Stimulated activated CD4-positive, alpha-beta T cell treated with anti-CD3 and anti-CD28 coated beads, TNF-alpha, amount 100 ng/mL, for 1 hour (primary cell): ENCODE results near the gene CELSR1.
"Not testable (repeated sequence)": the region's sequence is repeated elsewhere in the genome, so short reads cannot be mapped to it uniquely, and the experiment has no call there.

Experiments
- DNase-seq, 3 donors: peaks; one replicate each; pipeline ENCODE4 v3.0.0-alpha.2; 2020; ENCODE audit warnings: low read depth in 3 of 3, low spot score in 1 of 3

Gene CELSR1

DNA sequence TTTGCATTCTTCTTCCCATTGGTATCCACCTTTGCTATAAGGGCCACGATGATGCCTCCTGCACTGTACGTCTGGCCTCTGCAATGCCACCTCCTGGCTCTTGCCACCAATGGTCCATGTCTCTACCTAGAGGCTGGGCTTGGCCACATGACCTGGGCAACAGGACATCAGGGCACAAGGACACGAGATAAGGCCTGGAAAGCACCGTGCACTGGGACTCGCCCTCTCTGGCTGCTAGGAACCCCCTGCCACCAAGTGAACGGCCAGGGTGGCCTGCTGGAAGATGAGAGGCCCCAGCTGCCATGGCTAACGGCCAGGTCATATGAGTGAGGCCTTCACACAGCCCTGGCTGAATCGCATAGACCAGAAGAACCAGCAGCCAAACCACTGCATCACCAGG is 114.5 kb downstream of the CELSR1 start:
- DNase-seq, result no peak

DNA sequence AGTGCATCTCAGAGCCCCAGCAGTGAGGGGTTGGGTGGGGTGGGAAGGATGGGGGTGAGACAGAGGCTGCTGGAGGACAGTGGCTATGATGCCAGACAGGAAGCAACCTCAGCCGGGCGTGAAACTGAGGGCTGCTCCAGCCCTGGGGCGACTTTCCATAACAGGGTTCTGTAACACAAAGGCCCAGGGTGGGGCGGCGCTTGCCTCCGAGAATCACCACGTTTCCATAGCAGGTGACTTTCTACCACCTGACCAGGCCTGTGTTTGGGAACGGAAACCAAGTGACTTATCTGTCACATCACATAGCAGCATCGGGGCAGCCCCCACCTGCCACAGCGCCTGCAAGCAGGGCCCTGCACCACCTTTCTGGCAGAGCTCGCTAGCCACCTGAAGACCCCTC is 116.2 kb downstream of the CELSR1 start:
- no peak for DNase-seq

DNA sequence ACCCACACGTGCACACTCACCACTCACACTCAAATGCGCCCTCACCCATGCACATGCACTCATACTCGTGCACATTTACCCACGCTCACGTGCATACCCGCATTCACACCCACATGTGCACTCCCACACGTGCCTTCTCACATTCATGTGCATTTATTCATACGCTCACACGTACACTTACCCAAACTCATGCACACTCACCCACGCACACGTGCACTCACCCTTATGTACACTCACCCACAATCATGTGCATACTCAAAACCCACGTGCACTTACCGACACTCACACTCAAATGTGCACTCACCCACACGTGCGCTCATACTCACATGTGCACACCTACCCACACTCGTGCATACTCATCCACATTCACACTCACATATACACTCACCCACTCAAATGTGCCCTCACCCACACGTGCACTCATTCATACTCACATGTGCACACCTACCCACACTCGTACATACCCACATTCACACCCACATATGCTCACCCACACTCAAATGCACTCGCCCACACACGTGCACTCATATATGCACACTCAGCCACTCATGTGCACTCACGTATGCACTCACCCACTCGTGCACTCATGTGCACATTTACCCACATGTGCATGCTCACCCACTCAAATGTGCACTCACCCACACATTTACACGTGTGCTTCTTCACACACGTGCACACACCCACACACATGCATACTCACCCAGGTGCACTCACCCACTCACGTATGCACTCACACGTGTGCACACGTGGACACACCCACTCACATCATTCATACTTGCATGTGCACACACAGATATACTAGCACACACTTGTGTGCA is 117.5 kb downstream of the CELSR1 start:
- DNase-seq, result no peak

DNA sequence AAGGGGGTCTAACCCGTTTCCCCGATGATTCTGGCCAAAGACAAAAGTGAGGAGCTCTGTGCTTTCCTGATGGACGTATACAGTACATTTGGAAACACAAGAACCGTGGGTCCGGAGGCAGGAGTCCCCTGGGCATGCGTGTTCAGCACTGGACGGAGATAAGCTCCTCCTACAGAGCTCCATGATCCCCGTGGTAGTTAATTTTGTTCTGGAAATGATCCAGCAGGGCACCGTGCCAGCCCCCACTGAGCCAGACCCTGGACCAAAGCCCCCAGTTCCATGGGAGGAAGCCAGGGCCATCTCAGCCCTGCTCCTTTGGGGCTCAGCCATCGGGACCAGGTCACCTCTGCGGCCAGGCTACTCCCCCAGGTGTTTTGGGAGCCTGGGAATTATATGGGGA is 118.6 kb downstream of the CELSR1 start:
- no peak for DNase-seq

DNA sequence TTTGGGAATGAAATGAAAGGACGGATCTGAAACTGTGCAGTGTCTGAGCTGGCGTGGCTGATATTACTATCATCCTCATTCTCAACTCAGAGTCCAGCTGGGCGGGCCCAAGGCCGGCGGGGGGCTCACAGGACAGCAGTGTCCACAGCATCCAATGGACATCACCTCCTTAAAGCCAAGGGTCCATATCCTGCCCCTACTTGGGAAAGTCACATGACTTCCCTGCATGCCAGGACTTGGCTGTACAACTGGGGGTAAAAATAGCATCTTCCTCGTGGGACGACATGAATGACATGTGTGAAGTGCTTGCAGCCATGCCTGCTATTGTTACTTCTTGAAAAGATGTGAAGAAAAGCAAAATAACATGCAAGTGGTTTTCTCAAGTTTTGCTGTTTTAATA is 119.7 kb downstream of the CELSR1 start:
- DNase-seq, result no peak

DNA sequence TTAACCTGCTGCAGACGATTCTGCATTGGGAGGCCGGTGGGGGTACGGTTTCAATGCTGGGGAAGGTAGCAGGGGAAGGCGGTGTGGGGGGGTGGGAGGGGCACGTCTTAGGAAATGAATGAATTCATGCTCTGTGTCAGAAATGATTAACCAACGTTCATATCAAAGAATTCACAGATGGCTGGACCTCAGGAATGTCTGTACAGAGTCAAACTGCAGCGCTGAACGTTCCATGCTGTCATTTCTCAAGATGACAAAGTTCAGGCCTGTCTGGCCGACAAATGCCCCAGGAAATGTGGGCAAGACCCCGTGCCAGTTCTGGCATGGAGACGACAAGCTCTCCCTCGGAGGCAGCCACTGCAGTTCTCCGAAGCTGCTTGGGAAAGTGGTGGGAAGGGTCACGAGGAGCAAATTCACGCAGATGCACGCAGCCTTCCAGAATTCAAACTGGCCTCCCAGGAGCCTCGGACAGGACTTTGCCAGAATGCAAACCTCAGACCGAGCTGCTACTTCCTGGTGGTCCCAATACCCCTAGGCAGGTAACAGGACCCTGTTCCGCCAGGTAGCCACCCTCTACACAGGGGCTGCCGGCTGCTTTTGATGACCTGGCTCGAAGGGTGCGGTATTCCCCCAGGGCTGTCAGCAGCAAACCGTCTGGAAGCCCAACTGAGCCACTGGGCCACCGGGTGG is 120.4 kb downstream of the CELSR1 start:
- no peak for DNase-seq

DNA sequence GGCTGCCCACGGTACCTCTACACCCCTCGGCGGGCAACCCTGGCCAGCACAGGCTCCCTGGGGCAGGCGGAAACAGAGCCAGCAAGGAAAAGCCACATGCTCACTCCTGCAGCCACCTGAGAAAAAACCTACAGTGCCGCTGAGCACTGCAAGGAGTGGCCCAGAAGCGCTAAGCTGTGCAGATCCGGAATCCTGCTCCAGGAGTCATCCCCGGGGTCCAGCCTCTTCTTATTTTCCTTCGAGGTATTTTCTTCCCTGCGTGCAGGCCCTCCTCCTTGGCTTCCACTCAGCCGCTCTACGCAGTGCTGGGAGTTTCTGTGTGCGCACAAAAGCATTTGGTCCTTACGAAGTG is 120.9 kb downstream of the CELSR1 start:
- DNase-seq, result no peak

DNA sequence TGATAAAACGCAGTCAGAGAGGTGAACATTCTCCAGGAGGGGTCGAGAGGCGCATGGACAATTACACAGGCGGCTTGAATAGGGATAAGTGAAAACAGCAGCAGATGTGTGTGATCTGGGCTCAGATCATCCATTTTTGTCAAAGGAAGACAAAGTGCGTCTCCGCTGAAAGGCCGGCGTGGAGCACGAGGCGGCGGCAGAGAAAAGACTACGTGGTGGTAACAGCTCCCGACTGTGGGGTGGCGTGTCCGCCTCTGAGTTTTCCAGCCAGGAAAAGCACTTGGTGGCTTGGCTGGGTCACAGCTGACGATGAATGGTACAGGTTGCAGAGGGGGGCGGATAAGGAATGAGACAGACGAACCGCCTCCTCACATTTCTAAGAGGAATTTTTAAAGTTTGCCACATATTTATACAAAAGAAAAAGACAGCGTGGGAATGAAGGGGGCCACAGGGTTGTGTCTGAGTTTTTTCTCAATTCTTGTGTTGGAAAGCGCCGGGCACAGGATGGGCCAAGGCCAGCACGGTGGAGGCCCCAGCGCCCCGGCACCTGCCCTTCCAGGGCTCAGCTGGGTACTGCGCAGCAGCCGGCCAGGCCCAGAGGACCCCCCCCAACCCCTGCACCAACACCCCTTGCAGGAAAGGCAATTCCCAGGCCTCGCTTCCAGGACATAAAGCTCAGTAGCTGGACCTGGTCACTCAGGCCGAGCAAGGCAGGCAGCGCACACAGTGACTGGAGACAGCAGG is 121.5 kb downstream of the CELSR1 start:
- no peak for DNase-seq

DNA sequence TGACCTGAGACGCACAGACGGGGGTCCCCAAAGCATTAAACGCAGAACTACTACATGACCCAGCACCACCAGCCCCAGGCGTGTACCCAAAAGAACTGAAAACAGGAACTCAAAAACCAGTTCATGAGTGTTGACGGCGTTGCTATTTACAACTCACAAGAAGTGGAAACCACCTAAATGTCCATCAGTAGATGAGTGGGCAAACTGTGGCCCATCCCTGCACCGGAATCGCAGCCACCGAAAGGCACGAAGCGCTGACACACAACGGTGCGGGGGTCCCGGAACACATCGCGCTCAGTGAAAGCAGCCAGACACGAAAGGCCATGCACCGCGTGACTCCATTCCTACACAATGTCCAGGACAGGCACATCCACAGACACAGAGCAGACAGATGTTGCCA is 122.7 kb downstream of the CELSR1 start:
- DNase-seq, result no peak

DNA sequence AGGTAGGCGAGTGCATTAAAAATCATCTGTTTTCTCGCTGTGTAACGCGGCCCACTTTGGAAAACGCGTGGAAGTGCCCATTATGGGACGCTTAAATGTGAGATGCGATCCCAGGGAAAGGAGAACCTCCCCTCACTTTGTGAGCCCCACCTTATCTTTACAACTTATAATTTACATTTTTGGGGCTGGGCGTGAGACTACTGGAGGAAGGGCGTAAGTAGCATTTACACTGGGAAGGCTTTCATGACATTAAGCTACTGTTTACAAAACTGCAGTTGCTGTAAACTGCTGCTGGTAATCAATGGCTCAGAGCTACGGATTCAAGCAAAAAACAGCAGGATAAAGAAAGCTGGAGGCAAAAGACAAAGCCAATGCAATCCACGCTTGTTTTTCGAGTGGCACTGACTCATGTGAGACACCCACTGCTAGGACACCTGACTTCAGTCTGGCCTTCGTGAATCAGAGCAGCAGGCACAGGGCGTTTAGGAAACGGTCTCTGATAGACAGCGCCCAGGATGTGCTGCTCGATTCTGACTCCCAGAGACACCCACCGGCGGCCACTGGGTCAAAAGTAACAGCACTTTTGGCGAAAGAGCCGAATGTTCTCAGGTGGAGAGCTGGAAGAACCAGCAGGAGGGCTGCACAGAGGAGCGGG is 123.6 kb downstream of the CELSR1 start:
- DNase-seq, result no peak

DNA sequence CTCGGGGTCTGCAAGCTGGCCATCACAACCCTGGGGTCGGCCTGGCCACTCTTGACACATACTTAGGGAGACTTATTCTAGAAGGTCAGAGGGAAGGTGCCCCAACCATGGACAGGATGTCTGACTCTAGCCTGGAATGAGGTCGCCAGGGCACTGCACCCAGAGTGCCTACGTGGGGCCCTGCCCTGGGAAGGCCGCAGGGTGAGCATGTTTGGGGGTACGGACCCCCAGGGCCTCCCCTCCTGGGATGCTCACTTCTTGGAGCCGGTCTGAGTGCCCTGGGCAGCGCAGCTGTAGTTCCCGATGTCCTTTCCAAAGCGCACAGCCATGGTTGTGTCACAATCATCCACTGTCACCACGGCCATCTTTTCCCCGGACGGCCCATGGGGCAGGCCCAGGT is 126.1 kb downstream of the CELSR1 start:
- DNase-seq, result no peak

DNA sequence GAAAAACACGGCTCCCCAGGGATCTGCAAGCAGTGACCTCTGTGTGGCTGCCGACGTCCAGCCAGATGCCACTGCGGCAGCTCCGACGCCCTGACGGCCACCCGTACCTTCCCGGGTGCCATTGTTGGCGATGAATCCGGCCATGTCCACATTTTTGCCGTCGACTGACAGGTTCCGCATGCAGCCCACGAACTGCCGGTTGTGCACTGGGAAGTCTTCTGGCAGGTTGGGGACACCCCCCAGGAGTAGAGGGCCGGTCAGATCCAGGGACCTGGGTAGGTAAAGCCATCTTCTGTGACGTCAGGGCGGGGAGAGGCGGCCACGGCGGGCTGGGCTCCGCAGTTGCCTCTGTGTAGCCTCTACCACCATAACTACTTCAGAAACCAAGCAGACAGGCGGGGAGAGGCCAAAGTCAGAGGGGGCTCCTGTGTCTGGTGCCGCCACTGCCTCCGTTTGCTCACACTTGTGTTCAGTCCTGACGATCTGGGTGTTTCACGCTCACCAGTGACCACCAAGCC is 127.1 kb downstream of the CELSR1 start:
- no peak for DNase-seq

DNA sequence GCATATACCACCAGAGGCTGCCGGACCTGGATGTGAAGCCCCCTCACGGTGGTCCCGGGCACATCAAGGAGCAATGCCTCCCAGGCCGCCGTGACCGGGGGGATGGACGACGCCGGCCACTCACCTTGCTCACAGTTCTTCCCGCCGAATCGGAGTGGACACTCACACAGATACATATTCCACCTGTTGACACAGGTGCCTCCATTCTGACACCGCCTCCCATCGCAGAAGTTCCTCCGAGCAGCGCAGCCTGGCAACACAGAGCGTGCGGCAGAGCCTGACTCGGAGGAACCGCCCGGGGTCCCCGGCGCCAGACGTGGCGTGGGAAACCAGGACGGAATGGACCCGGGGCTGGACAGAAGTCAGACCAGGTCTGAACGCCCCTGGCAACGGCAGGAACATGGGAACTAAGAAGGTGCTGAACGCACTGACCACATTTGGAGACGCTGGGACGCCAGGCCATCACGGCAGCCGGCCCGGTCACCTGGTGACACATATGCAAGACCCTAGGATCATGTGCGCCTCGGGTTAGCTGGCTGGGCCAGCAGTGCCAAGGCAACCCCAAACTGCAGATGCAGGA is 127.7 kb downstream of the CELSR1 start:
- no peak for DNase-seq

DNA sequence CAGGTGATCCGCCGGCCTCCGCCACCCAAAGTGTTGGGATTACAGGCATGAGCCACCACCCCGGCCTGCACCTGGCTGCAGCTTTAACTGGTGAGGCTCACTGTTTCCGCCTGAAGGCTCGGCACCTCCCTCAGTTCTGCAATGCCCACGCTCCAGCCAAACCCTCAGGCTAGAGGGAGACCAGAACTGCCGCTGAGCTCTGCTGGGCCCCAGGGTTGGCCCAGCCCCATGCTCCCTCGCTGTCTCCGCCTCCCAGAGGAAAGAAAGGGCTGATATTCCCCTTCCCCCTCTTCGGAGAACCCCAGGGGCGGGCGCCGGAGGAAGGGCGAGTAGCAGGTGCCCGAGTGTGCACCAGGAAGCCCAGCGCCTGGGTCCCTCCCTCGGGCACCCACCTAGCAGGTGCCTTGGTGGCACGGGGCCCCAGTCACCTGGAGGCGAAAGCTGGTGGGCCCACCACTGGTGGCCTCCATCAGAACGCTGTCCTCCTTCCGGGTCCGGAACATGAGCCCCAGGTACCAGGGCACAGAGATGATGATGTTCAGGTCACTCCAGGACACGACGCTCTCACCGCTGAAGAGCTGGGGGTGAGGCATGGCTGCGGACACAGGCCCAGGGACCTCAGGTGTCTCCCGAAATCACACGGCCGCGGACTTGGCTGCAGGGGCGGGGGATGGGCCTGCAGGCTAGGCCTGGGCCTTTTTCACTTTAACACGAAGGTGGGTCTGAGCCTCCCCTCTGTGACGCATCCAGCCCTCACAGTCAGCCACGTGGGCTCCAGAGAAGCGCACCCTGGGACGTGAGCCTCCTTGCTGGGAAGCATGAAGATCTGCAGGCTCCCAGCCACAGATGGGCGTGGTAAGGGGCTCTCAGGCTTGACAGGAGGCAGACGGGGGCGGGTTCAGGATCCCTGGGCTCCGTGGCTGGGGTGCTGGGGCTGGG is 128.6 kb downstream of the CELSR1 start:
- no peak for DNase-seq

DNA sequence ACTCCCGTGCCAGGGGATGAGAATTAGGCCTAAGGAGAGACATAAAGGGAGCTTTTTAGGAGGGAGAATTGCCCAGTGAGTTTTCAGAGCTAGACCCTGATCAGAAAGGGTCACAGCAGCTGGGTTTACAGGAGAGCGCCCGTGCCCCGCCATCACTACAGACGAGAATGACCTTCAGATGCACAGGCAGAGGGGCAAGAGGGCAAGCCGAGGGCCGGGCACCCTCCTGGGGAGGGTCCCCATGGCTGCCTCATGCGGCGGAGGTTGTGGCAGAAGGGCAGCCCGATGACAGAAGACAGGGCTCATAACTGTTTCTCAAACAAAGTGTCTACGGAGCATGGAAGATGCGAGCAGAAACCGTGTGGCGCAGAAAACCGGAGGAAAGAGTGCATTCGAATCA is 129.7 kb downstream of the CELSR1 start:
- no peak for DNase-seq

DNA sequence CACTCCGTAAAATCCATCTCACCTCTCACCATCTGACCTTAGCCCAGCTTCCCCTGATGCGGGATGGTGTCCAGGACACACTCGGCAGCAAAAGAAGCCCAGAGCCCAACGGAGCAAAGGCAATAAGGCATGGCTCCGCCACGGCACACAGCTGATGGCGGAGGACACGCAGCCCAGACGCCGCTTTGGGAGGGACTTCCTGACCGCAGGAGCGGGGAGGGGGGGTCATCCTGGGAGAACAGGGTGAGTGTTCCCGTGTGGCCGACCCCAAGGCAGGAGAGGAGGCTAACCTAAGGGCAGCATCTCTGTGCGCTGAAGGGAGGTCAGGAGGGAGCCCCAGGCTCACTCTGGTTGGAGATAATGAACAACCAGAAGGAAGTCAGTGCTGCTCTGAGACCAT is 130.6 kb downstream of the CELSR1 start:
- no peak for DNase-seq

DNA sequence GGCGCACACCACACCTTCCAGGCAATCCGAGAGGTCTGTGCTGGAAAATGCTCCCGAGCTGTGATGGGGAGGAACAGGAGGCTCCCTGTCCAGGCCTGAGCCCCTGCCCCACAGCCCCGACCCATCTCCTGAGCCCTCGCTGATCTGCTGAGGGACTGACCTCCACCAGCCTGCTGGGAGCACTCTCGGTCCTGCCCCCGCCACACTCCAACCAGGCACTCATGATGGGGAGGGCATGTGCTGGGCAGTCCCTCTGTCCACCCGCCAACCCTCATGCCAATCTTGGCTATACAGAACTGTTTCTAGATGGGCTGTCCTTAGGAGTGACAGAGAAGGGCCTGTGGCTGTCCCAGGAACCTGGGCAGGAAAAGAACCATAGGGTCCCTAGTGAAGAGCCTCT is 131.1 kb downstream of the CELSR1 start:
- no peak for DNase-seq

DNA sequence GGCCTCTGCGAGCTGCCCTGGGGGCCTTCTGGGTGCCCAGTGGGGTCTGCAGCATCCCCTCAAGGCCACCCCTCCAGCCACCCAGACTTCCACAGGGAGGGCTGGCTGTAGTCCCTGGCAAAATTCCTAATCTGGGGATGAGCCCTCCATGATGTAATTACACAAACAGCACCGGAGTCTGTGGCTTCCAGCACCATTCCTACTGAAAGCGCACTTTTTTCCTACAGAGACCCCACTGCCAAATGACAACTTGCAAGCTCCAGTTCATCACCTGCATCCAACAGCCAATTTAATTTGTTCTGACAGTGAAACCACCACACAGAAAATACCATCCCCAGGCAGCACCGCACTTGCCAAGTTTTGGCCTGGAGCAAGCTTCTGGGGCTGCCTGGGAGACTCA is 131.5 kb downstream of the CELSR1 start:
- DNase-seq, result no peak

DNA sequence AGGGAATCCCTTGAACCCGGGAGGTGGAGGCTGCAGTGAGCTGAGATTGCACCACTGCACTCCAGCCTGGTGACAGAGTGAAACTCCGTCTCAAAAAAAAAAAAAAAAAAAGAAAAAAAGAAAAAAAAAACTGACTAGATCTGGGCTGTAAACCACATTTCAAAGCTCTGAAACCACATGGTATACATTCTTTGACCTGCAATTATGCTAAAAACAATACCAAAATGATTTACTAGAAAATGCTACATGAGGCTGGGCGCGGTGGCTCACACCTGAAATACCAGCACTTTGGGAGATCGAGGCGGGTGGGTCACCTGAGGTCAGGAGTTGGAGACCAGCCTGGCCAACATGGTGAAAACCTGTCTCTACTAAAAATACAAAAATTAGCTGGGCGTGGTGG is 133.5 kb downstream of the CELSR1 start:
- not testable (repeated sequence) for DNase-seq

DNA sequence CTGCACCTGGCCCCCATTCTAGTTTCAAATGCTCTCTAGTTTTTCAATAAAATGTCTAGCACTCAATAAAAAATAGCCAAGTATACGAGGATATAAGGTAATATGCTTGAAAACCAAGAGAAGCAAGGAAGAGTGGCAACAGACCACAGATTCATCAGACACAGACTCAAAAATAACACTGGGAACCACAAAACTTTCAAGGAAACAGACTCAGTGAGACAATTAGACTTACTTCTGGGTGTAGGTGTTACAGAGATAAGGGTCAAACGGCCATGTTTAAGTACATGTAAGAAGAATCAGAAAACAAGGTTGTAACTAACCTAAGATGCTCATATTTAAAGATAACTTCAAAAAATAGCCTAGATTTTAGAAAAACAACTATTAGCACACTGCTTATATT is 134.9 kb downstream of the CELSR1 start:
- no peak for DNase-seq
